DOHH2 (cell line): ENCODE measurements around the gene GLI2.

Experiments used
- H3F3A ChIP-seq: fragments of 200-600 bp; sonication (generic), shearing (Covaris generic); 2 replicates; pipeline ENCODE4 v1.6.0; 2016; ENCODE audit warnings: antibody characterized with exemption, mild to moderate bottlenecking; ENCODE audit not compliant: control insufficient read depth, insufficient read depth
- H3K27ac ChIP-seq: fragments of 200-600 bp; sonication (generic); 2 replicates; pipeline ENCODE4 v1.5.1; 2014; ENCODE audit warnings: low read depth, mild to moderate bottlenecking, low read length, moderate library complexity
- H3K27me3 ChIP-seq: fragments of 200-600 bp; sonication (generic); 2 replicates; pipeline ENCODE4 v1.6.1; 2014; ENCODE audit warnings: mild to moderate bottlenecking, low read length, mixed read lengths; ENCODE audit not compliant: control insufficient read depth
- H3K36me3 ChIP-seq: fragments of 200-600 bp; sonication (generic); 2 replicates; pipeline ENCODE4 v1.6.1; 2014; ENCODE audit warnings: mild to moderate bottlenecking, low read length, moderate library complexity, mixed read lengths; ENCODE audit not compliant: control insufficient read depth
- H3K4me1 ChIP-seq: fragments of 200-600 bp; sonication (generic); 2 replicates; pipeline ENCODE4 v1.6.1; 2014; ENCODE audit warnings: mild to moderate bottlenecking, low read length, mixed read lengths; ENCODE audit not compliant: control insufficient read depth
- H3K4me2 ChIP-seq: fragments of 200-600 bp; sonication (generic); 2 replicates; pipeline ENCODE4 v1.6.0; 2014; ENCODE audit warnings: mild to moderate bottlenecking, low read length, moderate library complexity
- H3K4me3 ChIP-seq: fragments of 200-600 bp; sonication (generic); 2 replicates; pipeline ENCODE4 v1.5.1; 2014; ENCODE audit warnings: mild to moderate bottlenecking, low read length, mixed read lengths
- H3K79me2 ChIP-seq: fragments of 200-600 bp; sonication (generic); 2 replicates; pipeline ENCODE4 v1.6.1; 2014; ENCODE audit warnings: mild to moderate bottlenecking, low read length, mixed read lengths; ENCODE audit not compliant: control insufficient read depth
- H3K9me2 ChIP-seq: fragments of 200-600 bp; sonication (generic); replicated peaks from 2 replicates; pipeline ENCODE4 v1.6.1; 2014; ENCODE audit warnings: mild to moderate bottlenecking, low read length, mixed read lengths; ENCODE audit not compliant: control insufficient read depth
- H3K9me3 ChIP-seq: fragments of 200-600 bp; sonication (generic); 2 replicates; pipeline ENCODE4 v1.6.1; 2014; ENCODE audit warnings: antibody characterized with exemption, low read length, mixed read lengths; ENCODE audit not compliant: control insufficient read depth, insufficient read depth
- H4K20me1 ChIP-seq: fragments of 200-600 bp; sonication (generic); 2 replicates; pipeline ENCODE4 v1.6.0; 2014; ENCODE audit warnings: low read depth, mild to moderate bottlenecking, antibody characterized with exemption, low read length, moderate library complexity; ENCODE audit not compliant: control insufficient read depth, insufficient read depth
- CTCF ChIP-seq: fragments of 200-600 bp; sonication (generic); IDR thresholded peaks from one replicate; pipeline ENCODE4 v1.5.1; 2014; ENCODE audit warnings: antibody characterized with exemption, mild to moderate bottlenecking, low read depth, low read length; ENCODE audit not compliant: poor library complexity, severe bottlenecking
- EZH2phosphoT487 ChIP-seq: fragments of 200-600 bp; sonication (generic); IDR thresholded peaks from 2 replicates; pipeline ENCODE4 v1.6.1; 2017; ENCODE audit warnings: borderline replicate concordance, mild to moderate bottlenecking, antibody characterized with exemption, low read length, moderate library complexity, mixed read lengths

Gene GLI2

GRCh38 chr2:120737340-120738101, 1.9 kb downstream of the GLI2 start:
- H3K36me3 ChIP-seq: no peaks in the 10 kb centered on the region
- no peaks in the 10 kb centered on the region for H3F3A ChIP-seq
- H3K4me2 ChIP-seq: no peak overlapping the region
- H3K9me2 ChIP-seq: no peaks in the 10 kb centered on the region
- H3K9me3 ChIP-seq: no peaks in the 10 kb centered on the region
- H3K4me3 ChIP-seq: no peak overlapping the region
- no peaks in the 10 kb centered on the region for H4K20me1 ChIP-seq
- TF ChIP-seq EZH2phosphoT487: no peak
- H3K27ac ChIP-seq: no peak overlapping the region
- H3K27me3 ChIP-seq: peaks cover 38% of the 10 kb centered on the region
- H3K79me2 ChIP-seq: no peaks in the 10 kb centered on the region
- no peaks in the 10 kb centered on the region for H3K4me1 ChIP-seq

- TF ChIP-seq CTCF (no peak), EZH2phosphoT487 (no peak)
- Histone ChIP-seq H3F3A (no peaks in the 10 kb centered on the region), H3K9me2 (no peaks in the 10 kb centered on the region), H3K27me3 (peaks cover 38% of the 10 kb centered on the region), H4K20me1 (no peaks in the 10 kb centered on the region), H3K4me1 (no peaks in the 10 kb centered on the region), H3K4me2 (no peak overlapping the region), H3K27ac (no peak overlapping the region), H3K4me3 (no peak overlapping the region), H3K79me2 (no peaks in the 10 kb centered on the region), H3K36me3 (no peaks in the 10 kb centered on the region), H3K9me3 (no peaks in the 10 kb centered on the region)
Observed at GRCh38 chr2:120738117-120738516, 2.4 kb downstream of the GLI2 start.

- H3K36me3 ChIP-seq: no peaks in the 10 kb centered on the region
- H3K79me2 ChIP-seq: no peaks in the 10 kb centered on the region
- no peaks in the 10 kb centered on the region for H3K9me3 ChIP-seq
- H3K4me2 ChIP-seq: no peak overlapping the region
- no peaks in the 10 kb centered on the region for H3K4me1 ChIP-seq
- peaks cover 38% of the 10 kb centered on the region for H3K27me3 ChIP-seq
- TF ChIP-seq EZH2phosphoT487: no peak
- TF ChIP-seq CTCF: no peak
- no peaks in the 10 kb centered on the region for H3K9me2 ChIP-seq
- H3K4me3 ChIP-seq: no peak overlapping the region
- no peaks in the 10 kb centered on the region for H3F3A ChIP-seq
- H3K27ac ChIP-seq: no peak overlapping the region
- no peaks in the 10 kb centered on the region for H4K20me1 ChIP-seq
Observed at GRCh38 chr2:120738786-120739437, 3.2 kb downstream of the GLI2 start.
